ENCODE data around the gene ICE2. TPM values are rescaled to one million over a fixed set of nuclear protein-coding genes. Genes with fewer than 3 reads are reported as not detected.
"Not testable (repeated sequence)": the region's sequence is repeated elsewhere in the genome, so short reads cannot be mapped to it uniquely, and the experiment has no call there.

Gene ICE2
- total RNA-seq, 2 experiments from 2014 or later = 66.0 to 71.3 TPM

- intact Hi-C loops (cut with micrococcal nuclease) = no loop called here
- DNase-seq = no peak
- CTCF ChIA-PET = no interaction called here
- H3K27ac Mint-ChIP-seq = no peak overlapping the region
- POLR2A ChIA-PET = no interaction called here
- H3K9me3 Mint-ChIP-seq = no peaks in the 10 kb centered on the region
- H3K36me3 Mint-ChIP-seq = peaks cover 2% of the 10 kb centered on the region
- no peak overlapping the region for H3K4me3 Mint-ChIP-seq
- no peaks in the 10 kb centered on the region for H3K4me1 Mint-ChIP-seq (ENCODE audit: low read depth)
- no peaks in the 10 kb centered on the region for H3K27me3 Mint-ChIP-seq
These were observed 64.8 kb downstream of the ICE2 start for GRCh38 chr15:60414016-60414682.

DNA sequence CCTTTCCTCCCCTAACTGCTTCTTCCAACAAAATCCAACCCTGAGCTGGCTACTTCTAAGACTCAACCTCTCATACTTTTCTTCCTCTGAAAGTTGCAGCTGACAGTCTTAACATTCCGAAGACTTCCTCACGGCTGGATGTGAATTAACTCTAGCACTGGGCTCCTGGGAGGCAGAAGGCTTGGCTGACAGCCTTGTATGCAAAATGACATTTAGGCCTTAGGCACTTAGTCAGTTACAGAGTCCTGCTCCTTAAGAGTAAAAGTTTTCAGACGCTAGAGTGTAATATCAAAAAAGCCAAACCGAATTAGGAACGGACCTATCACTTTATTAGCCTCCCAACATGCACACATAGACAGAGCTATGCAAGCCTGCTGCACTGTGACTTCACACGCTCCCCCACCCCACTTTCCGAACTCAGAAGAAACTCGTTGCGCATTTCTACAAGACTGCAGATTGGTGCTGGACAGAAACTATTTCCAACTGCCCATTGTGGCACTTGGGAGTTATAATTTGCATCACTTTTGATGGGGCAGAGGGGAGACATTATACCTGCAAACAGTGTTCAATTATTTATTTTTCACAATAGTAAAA lies 65.6 kb downstream of the ICE2 start:
- H3K27me3 Mint-ChIP-seq = no peaks in the 10 kb centered on the region
- peaks cover 2% of the 10 kb centered on the region for H3K36me3 Mint-ChIP-seq
- intact Hi-C loops (cut with micrococcal nuclease) = no loop called here
- peaks cover 5% of the 10 kb centered on the region for H3K4me1 Mint-ChIP-seq (ENCODE audit: low read depth)
- ChIA-PET POLR2A (no interaction called here), CTCF (no interaction called here)
- DNase-seq = no peak
- no peak overlapping the region for H3K27ac Mint-ChIP-seq
- H3K4me3 Mint-ChIP-seq = no peak overlapping the region
- no peaks in the 10 kb centered on the region for H3K9me3 Mint-ChIP-seq

DNA sequence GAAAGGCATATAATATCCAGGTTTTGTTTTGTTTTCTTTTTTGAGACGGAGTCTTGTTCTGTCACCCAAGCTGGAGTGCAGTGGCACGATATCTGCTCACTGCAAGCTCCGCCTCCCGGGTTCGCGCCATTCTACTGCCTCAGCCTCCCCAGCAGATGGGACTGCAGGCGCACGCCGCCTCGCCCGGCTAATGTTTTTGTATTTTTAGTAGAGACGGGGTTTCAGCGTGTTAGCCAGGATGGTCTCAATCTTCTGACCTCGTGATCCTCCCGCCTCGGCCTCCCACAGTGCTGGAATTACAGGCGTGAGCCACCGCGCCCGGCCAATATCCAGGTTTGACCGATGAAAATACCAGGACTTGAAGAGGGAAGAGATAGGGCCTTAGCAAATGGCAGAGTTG lies 66.1 kb downstream of the ICE2 start:
- H3K4me1 Mint-ChIP-seq (ENCODE audit: low read depth); H3K36me3 Mint-ChIP-seq; DNase-seq; H3K9me3 Mint-ChIP-seq; CTCF ChIA-PET; H3K4me3 Mint-ChIP-seq; H3K27ac Mint-ChIP-seq; H3K27me3 Mint-ChIP-seq; POLR2A ChIA-PET; intact Hi-C loops (cut with micrococcal nuclease): not testable (repeated sequence)

- POLR2A ChIA-PET = no interaction called here
- peaks cover 2% of the 10 kb centered on the region for H3K36me3 Mint-ChIP-seq
- H3K4me3 Mint-ChIP-seq = no peak overlapping the region
- peaks cover 12% of the 10 kb centered on the region for H3K4me1 Mint-ChIP-seq (ENCODE audit: low read depth)
- no peak overlapping the region for H3K27ac Mint-ChIP-seq
- CTCF ChIA-PET = no interaction called here
- DNase-seq = no peak
- intact Hi-C loops (cut with micrococcal nuclease) = no loop called here
- no peaks in the 10 kb centered on the region for H3K9me3 Mint-ChIP-seq
- no peaks in the 10 kb centered on the region for H3K27me3 Mint-ChIP-seq
These were observed 67.0 kb downstream of the ICE2 start for GRCh38 chr15:60411774-60412425.

DNA sequence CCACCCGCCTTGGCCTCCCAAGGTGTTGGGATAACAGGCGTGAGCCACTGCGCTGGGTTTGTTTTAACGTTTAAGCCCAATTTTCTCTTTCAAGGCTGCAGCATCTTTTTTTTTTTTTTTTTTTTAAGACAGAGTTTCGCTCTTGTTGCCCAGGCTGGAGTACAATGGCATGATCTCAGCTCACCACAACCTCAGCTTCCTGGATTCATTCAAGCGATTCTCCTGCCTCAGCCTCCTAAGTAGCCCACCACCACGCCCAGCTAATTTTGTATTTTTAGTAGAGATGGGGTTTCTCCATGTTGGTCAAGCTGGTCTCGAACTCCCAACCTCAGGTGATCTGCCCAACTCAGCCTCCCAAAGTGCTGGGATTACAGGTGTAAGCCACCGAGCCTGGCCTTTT lies 68.6 kb downstream of the ICE2 start:
- ChIA-PET CTCF (interaction anchor here (0.7 kb wide), 1 partner anchor 29 kb away, joined by 3 read pairs; no protein-coding TSS in a partner anchor), POLR2A (interaction anchor here (0.6 kb wide), 1 partner anchor 48 kb away, joined by 4 read pairs; no protein-coding TSS in a partner anchor)
- H3K27ac Mint-ChIP-seq; DNase-seq; H3K9me3 Mint-ChIP-seq; H3K4me3 Mint-ChIP-seq; intact Hi-C loops (cut with micrococcal nuclease); H3K27me3 Mint-ChIP-seq; H3K36me3 Mint-ChIP-seq: not testable (repeated sequence)
- H3K4me1 Mint-ChIP-seq (ENCODE audit: low read depth) = peaks cover 12% of the 10 kb centered on the region

GRCh38 chr15:60408463-60408981 lies 70.4 kb downstream of the ICE2 start:
- intact Hi-C loops (cut with micrococcal nuclease) = no loop called here
- no peaks in the 10 kb centered on the region for H3K9me3 Mint-ChIP-seq
- ChIA-PET CTCF (interaction anchor here (0.5 to 1.5 kb wide), 3 partner anchors 49 to 693 kb away, joined by 3 to 4 read pairs (median 3); no protein-coding TSS in a partner anchor), POLR2A (interaction anchor here (1.1 kb wide), 1 partner anchor 10 kb away, joined by 4 read pairs; no protein-coding TSS in a partner anchor)
- H3K4me3 Mint-ChIP-seq = no peak overlapping the region
- H3K27me3 Mint-ChIP-seq = no peaks in the 10 kb centered on the region
- no peak for DNase-seq
- no peaks in the 10 kb centered on the region for H3K36me3 Mint-ChIP-seq
- peaks cover 12% of the 10 kb centered on the region for H3K4me1 Mint-ChIP-seq (ENCODE audit: low read depth)
- peak overlapping the region; percentile 4 for H3K27ac Mint-ChIP-seq

GRCh38 chr15:60407415-60407805 lies 71.5 kb downstream of the ICE2 start:
- intact Hi-C loops (cut with micrococcal nuclease) = no loop called here
- H3K4me3 Mint-ChIP-seq = no peak overlapping the region
- H3K27ac Mint-ChIP-seq = no peak overlapping the region
- H3K36me3 Mint-ChIP-seq = no peaks in the 10 kb centered on the region
- no peak for DNase-seq
- H3K4me1 Mint-ChIP-seq (ENCODE audit: low read depth) = peaks cover 12% of the 10 kb centered on the region
- H3K27me3 Mint-ChIP-seq = no peaks in the 10 kb centered on the region
- CTCF ChIA-PET = interaction anchor here (0.8 to 1.5 kb wide), 3 partner anchors 46 to 102 kb away, joined by 3 to 5 read pairs (median 3); no protein-coding TSS in a partner anchor
- H3K9me3 Mint-ChIP-seq = no peaks in the 10 kb centered on the region
- POLR2A ChIA-PET = interaction anchor here (0.6 to 0.8 kb wide), 2 partner anchors 9 to 526 kb away, joined by 3 to 4 read pairs; no protein-coding TSS in a partner anchor

- Mint-ChIP-seq H3K36me3 (no peaks in the 10 kb centered on the region), H3K27ac (no peak overlapping the region), H3K4me1 (ENCODE audit: low read depth) (peaks cover 12% of the 10 kb centered on the region), H3K9me3 (no peaks in the 10 kb centered on the region), H3K4me3 (no peak overlapping the region), H3K27me3 (no peaks in the 10 kb centered on the region)
- ChIA-PET POLR2A (interaction anchor here (0.8 kb wide), 1 partner anchor 8 kb away, joined by 3 read pairs; no protein-coding TSS in a partner anchor), CTCF (interaction anchor here (0.5 to 1.1 kb wide), 4 partner anchors 45 to 526 kb away, joined by 3 to 5 read pairs (median 3); no protein-coding TSS in a partner anchor)
- intact Hi-C loops (cut with micrococcal nuclease) = no loop called here
- no peak for DNase-seq
These were observed 72.2 kb downstream of the ICE2 start for GRCh38 chr15:60406513-60407414.

GRCh38 chr15:60405399-60405798 lies 73.5 kb downstream of the ICE2 start:
- Mint-ChIP-seq H3K27ac (no peak overlapping the region), H3K4me3 (no peak overlapping the region), H3K9me3 (no peaks in the 10 kb centered on the region), H3K27me3 (no peaks in the 10 kb centered on the region), H3K4me1 (ENCODE audit: low read depth) (peaks cover 12% of the 10 kb centered on the region), H3K36me3 (no peaks in the 10 kb centered on the region)
- ChIA-PET POLR2A (no interaction called here), CTCF (interaction anchor here (1.1 to 1.7 kb wide), 2 partner anchors 84 to 115 kb away, joined by 3 to 5 read pairs; no protein-coding TSS in a partner anchor)
- intact Hi-C loops (cut with micrococcal nuclease) = no loop called here
- DNase-seq = no peak

GRCh38 chr15:60404351-60404750 lies 74.6 kb downstream of the ICE2 start:
- H3K9me3 Mint-ChIP-seq; H3K36me3 Mint-ChIP-seq; DNase-seq; H3K4me3 Mint-ChIP-seq; H3K27ac Mint-ChIP-seq; intact Hi-C loops (cut with micrococcal nuclease); H3K27me3 Mint-ChIP-seq; POLR2A ChIA-PET: not testable (repeated sequence)
- peaks cover 14% of the 10 kb centered on the region for H3K4me1 Mint-ChIP-seq (ENCODE audit: low read depth)
- CTCF ChIA-PET = interaction anchor here (1.7 kb wide), 1 partner anchor 116 kb away, joined by 5 read pairs; no protein-coding TSS in a partner anchor

DNA sequence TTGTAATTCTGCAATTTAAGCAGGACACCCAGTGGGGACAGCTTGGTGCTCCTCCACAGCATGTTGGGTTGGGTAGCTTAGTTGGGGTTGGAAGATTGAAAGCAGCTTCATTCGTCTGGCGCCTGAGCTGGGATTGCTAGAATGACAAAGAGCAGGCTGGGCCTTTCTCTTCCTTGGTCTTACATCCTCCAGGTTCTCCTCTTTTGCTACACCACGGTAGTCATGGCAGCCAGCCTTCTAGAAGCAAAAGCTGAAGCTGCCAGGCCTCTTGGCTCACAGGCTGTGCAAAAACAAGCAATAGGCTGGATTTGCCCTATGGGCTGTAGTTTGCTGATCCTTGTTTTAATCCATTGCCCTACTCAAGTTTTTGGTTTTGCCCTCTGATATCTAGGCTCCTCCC lies 78.0 kb downstream of the ICE2 start:
- Mint-ChIP-seq H3K27me3 (peaks cover 2% of the 10 kb centered on the region), H3K4me1 (ENCODE audit: low read depth) (peaks cover 22% of the 10 kb centered on the region), H3K36me3 (peaks cover 7% of the 10 kb centered on the region), H3K9me3 (no peaks in the 10 kb centered on the region), H3K4me3 (no peak overlapping the region), H3K27ac (no peak overlapping the region)
- POLR2A ChIA-PET = no interaction called here
- DNase-seq = no peak
- CTCF ChIA-PET = no interaction called here
- intact Hi-C loops (cut with micrococcal nuclease) = no loop called here

Data from activated CD4-positive, alpha-beta memory T cell treated with anti-CD3 and anti-CD28 coated beads for 36 hours (primary cell).